GM18498 (cell line): Measurements from ENCODE around the gene SYNPR.
"Not testable (repeated sequence)": the region's sequence is repeated elsewhere in the genome, so short reads cannot be mapped to it uniquely, and the experiment has no call there.

Source experiments
- ATAC-seq: cut with Tn5 transposase; IDR thresholded peaks from one replicate; pipeline ENCODE4 v1.9.1; 2021; ENCODE audit warnings: mild to moderate bottlenecking, moderate library complexity; ENCODE audit not compliant: unreplicated experiment

Gene SYNPR

DNA sequence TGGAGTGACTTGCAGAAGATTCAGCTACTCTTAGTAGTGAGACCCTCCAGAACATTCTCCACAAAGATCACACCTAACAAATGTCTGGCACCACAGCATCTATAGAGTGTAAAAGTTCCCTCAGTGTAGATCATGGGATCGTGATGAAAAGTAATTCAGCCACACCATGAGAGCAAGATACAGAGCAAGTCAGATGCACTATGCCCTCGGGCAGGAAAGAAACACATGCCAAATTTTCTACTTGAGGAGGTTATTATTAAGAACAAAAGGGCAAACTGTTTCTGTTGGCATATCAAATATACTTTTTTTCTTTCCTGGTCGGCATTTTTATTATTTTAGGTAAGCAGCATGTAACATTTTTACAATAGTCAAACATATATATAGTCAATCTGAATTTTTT lies 329.6 kb downstream of the SYNPR start:
- no peak for ATAC-seq

DNA sequence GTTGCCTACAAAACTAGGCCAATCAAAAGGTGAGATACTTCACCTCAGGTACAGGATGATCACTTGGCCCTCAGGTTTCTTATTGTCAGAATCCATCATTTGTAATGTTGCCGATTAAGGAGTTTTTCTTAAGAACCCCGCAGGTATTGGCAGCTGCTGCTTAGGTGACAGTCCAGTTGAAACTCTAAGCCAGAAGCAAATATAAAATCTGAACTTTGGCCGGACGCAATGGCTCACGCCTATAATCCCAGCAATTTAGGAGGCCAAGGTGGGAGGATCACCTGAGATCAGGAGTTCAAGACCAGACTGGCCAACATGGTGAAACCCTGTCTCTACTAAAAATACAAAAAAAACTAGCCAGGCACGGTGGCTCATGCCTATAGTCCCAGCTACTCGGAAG lies 331.3 kb downstream of the SYNPR start:
- no peak for ATAC-seq

DNA sequence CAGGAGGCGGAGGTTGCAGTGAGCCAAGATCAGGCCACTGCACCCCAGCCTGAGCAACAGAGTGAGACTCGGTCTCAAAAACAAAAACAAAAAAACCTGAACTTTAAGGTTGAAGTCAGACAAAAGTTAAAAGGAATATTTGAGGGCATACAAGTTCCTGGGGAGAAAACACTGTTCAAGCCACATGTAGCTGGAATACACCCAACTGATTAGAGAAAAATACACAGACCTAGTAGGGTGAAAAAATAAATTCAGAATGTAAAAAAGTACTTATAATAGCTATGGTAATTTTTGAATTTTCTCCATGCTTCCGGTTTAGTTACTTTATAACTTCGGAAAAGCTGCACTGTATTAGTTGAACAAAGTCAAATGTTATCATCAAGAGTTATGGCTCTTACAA lies 331.7 kb downstream of the SYNPR start:
- no peak for ATAC-seq

DNA sequence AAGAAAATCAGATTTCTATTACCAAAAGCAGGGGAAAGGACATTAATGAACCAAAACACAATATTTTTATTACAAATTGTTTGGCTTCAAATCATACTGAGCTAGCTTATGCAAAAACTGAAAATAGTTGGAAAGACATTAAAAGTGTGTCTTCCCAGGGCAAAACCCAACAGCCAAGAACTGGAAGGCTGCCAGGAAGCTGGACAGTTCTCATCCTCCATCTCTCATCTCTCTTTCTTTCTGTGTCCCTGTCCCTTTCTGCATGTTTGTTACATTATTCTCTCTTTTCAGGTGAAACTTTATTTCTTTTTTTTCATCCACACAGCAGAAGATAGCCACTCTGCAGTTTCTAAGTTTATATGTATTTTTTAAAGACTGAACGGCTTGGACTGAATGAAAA lies 333.3 kb downstream of the SYNPR start:
- ATAC-seq = no peak

DNA sequence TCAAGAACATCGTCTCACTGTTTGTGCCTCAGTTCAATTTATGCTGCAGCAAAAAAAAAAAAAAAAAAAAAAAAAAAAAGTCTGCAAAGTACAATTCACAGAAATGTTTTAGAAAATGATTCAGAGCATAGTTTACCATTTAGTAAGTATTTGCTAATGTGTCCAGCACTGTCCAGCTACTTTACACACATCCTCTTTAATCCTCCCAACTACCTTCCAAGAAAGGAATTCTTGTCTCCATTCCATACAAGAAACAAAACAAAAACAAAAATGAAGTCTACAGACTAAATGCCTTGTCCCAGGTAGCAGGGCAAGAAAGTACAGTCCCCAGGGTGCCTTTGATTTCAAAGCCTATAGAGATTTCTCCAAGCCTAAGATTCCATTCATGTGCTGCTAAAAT lies 335.5 kb downstream of the SYNPR start:
- ATAC-seq = no peak

DNA sequence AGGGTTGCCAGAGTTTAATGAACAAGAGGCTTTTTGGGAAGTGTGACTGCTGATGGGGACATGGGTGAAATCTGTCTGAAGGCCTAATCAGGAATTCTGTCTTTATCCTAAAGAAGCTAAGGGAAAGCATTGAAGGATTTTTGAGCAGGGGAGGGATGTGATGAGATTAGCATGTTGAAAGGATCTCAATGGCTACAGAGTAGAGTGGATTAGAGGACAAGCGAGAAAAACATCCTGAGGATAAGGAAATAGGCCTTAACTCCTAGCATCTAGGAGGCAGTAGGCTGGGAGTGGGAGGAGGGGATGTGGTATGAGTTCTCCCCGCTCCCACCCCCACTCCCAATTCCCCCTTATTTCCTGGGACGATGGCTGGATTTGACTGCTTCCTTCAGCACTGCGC lies 339.3 kb downstream of the SYNPR start:
- no peak for ATAC-seq

DNA sequence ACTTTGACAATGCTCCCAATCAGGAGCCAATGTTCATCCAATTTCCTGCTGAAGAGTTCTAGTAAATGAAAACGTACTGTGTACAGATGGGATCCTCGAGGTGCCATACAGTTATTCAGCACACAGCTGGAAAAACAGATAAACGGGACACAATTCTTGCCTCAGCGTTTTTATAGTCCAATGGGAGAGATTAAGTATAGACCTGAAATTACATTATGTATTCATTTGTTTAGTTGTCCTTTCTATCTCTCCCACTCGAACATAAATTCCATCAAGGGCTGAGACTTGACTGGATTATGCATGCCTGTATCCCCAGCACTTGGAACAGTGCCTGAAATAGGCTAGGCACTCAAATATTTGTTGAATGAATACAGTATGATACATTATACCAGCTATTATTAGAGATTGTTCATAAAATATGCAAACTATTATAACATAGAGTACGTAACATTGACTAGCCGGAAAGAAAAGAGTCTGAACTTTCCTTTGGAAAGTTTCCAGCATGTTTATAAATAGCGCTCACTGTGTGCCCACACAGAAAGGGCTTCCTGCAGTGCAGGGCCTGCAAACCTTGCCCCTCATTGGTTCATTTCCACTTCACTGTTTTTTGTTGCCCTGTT lies 346.9 kb downstream of the SYNPR start:
- no peak for ATAC-seq

DNA sequence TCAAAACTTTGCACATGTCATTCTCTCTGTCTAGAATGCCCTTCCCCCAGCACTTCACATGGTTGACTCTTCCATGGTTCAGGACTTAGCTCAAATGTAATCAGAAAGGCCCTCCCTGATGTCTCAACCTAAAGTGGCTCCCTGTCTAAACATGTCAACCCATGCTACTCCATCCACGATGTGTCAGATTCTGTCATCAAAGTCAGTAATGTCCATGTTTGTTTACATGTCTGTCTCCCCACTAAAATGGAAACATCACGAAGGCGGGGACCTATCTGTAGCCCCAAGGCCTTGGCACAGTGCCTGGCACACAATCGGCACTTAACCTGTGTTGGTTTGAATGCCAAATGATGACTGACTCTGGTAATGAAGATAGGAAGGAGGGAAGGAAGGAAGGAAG lies 353.6 kb downstream of the SYNPR start:
- no peak for ATAC-seq

DNA sequence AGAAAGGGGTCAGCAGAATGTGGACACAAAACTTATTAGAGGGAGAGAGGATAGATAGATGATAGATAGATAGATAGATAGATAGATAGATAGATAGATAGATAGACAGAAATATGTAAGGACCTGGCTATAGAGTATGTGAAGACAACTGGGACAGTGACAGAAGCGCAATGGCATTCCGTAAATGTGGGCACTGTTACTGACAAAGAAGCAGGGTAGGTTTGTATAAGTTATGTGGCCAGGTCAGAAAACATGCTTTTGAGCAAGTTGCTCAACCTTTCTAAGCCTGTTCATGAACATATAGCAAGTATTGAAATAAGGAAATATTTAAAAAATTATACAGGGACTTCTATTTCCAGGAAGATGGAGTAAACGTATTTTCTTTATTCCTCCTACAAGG lies 357.1 kb downstream of the SYNPR start:
- ATAC-seq = no peak

DNA sequence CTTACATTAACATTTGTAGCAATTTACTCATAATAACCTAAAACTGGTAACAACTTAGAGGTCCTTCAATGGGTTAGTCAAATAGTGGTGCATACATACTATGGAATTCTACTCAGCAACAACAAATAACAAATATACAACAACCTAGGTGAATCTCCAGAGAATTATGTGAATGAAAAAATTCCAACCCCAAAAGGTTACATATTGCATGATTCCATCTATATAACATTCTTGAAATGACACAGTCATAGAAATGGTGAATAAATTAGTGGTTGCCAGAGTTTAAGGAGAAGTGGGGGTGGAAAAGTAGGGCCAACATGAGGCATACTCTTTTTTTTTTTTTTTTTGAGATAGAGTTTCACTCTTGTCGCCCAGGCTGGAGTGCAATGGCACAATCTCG lies 361.7 kb downstream of the SYNPR start:
- ATAC-seq = no peak

DNA sequence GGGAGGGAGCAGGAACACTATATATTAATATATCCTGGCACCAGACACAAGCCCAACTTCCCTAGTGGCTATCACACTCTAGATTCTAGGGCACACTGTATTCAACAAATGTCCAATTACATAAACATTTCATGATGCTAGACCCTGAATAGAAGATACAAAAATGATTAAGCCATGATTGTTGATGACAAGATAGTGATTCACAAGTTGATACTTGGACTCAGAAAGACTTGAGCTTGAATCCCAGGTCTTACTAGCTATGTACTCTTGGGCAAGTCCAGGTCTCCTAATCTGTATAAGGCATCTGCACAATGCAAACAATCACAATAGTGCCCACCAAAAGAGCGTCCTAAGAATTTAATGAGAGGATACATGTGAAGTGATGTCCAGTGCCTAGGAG lies 364.4 kb downstream of the SYNPR start:
- no peak for ATAC-seq

DNA sequence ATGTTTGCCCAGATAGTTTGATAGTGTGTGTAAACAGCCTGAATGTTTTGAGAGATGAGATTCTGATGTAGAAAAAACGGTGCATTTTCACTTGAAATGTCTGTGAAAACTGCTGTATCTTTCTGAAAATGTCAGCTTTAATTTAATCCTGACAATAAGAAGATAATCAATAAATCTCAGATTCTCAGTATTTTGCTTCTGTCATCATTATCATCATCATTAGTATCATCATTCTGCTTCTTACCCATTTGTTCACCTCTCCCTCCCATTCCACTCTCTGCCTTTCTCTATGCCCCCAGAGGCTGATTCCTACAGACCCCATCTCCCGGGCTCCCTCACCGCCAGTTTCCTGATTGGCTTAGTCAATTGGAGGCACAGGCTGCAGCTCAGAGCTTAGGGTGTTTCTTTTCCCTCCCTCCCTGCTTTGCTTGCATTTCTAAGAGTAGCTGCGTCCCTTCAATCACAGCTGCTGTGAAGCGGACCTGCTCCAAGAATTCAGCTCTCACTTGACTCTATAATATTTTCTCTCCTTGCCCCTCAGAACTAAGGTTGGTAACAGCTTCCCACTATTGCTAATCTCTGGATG lies 366.2 kb downstream of the SYNPR start:
- no peak for ATAC-seq

DNA sequence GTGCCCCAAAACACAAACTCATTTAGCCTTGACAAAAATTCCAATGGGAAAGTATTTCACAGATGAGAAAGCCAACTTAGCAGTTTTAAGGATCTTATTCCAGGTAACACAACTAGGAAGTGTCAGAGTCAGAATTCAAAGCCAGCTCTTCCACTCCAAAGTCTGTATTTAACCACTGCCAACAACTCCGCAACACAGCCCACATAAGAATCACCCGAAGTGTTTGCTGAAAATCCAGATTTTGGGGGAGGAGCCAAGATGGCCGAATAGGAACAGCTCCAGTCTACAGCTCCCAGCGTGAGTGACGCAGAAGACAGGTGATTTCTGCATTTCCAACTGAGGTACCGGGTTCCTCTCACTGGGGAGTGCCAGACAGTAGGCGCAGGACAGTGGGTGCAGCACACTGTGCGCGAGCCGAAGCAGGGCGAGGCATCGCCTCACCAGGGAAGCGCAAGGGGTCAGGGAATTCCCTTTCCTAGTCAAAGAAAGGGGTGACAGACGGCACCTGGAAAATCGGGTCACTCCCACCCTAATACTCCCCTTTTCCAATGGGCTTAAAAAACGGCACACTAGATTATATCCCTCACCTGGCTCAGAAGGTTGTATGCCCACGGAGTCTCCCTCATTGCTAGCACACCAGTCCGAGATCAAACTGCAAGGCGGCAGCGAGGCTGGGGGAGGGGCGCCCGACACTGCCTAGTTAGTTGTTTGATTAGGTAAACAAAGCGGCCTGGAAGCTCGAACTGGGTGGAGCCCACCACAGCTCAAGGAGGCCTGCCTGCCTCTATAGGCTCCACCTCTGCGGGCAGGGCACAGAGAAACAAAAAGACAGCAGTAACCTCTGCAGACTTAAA lies 367.0 kb downstream of the SYNPR start:
- not testable (repeated sequence) for ATAC-seq

DNA sequence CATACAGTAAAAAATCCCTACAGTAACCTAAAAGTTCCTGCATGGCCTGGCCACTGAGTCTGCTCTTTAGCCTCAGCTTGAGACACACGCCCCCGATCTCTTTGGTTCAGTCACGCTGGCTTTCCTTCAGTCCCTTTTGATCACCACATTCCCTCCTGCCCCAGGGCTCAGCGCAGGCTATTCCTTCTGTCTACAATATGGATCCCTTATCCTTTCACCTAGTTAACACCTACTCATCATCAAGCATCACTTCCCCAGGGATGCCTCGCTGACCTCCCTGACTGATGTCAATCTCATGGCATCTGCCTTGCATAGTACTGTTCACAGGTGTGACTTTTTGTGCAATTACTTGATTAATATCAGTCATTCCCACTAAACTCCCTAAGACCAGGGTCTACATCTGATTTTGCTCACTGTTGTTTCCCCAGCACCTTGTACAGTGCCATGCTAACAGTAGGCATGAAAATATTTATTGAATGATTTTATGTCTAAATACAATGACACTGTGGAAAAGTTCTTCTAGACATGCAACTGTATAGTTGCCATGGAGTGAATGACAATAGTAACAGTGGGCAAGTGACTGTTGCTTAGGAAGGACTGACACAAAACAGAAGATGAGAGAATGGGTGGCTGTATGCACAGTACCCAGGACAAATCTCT lies 374.1 kb downstream of the SYNPR start, which contains the start of gene SNTN:
TSS of gene SNTN (plus strand) at position 610 of the 660 bp plus-strand sequence. CDS start at position 623, 13 bp downstream.
- ATAC-seq = no peak

DNA sequence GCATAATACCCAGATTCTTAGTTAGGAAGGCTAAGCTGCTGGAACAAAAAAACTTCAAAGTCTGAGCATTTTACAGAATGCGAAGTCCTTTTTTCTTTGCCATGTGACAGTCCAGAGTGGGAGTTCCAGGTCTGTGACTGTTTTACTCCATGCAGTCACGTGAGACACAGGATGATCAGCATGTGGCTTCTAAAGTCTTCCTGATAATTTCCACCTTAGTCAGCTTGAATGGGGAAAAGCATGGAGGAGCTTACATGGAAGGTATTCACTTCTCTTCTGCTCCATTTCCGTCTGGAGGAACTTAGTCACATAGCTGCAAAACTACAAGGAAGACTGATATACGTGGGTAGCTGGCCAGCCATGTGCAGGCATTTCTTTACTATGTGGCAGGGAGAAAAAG lies 376.1 kb downstream of the SYNPR start:
- no peak for ATAC-seq

DNA sequence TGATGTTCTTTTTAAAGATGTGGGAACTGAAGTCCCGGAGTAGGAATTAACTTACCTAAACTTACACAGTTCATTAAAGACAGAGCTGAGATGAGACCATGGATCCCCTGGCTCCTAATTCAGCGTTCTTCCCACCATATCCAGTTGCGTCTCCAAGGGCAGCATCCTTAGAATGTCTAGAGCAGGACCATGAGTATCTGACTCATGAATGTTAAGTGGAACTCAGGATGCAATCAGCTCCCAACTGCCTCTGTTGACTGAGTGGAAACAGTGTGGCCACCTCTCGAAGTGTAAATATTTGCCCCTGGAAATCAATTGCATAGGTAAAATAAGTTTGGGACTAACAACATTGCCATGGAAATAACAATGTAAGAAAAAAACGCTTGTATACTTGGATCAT lies 376.8 kb downstream of the SYNPR start:
- no peak for ATAC-seq

DNA sequence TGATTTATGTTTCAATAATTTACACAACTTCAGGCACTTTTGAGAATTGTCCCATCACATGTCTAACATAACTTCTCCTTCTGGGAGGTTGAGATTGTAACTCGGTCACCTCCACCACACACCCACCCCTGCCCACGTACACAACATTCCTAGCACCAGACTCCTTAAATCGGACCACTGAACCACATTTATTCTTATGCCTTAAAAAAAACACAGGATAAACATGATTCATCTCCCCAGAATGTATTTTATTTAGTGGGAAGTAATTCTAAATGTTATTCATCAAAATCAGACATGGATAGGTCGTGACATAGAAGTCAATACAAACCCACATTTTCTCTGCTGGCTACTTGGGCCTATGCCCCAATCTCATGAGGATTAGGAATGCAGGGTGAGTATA lies 377.4 kb downstream of the SYNPR start:
- ATAC-seq = no peak

DNA sequence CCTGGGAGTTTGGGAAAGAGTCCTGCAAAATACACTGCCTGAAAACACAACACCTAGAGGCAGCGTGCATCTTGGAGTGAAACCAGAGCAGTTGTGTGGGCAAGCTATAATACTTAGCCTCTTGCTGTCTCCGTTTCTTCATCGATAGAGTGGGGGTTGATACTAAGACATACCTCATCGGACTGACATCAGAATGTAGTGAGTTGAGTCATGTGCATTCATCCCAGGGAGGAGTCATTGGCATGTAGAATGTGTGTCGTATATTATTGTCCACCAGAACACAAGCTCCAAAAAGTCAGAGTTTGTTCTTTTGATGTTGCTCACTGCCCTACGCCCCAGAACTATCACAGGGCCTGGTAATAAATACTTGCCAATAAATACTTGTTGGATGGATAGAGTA lies 378.7 kb downstream of the SYNPR start:
- ATAC-seq = no peak

DNA sequence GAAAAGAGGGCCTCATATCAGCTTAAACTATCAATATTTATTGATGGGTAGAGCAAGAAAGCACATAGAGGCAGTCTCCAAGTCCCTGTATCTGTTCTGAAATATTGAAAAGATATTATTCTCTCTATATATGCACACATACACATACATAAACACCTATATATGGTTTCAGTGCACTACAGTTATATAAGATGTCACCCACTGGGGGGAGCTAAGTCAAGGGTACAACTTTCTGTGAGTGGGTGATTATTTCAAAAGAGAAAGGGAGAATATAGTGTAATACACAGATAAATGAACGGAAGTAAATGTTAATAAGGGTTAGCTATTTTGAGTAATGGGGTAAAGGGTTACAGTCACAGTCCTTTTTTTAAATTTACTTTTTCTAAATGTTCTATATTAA lies 383.1 kb downstream of the SYNPR start:
- no peak for ATAC-seq

DNA sequence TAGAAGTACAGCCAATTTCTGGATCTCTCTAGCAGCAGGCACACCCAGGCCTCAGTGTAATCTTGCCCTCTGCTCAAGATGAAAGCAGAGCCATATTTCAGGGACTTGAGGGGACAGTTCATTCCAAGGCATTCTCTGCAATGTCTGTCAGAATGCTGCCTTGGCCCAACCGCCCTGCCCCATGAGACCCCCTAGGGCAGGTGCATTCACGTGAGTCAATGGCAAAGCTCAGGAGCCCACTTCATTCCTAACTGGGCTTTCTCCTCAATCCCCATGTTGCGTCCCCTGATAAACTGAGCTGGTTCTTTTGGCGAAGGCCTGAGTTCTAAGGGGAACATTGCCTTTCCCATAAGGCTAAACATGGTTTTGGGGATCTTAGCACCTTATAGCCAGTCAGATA lies 383.9 kb downstream of the SYNPR start:
- no peak for ATAC-seq

DNA sequence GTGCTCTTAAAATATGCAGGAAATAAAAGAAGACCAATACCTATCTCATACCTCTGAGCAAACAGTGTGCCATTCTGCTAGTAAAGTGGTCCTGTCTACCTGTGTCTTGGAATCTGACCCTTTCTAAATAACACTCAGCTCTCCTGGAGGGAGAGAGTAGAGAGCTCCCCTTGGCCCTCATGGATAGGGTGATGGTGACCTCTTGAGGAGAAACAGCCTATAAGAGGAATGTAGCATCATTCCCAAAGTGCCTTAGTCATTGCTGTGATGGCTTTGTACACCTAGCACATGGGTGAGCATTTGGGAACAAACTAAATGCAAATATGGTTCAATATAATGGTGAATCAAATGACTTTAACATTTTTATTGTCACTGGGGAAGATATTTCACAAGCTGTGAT lies 384.4 kb downstream of the SYNPR start:
- no peak for ATAC-seq
